ENCODE data around the gene CDH22.

The CDH22 gene

DNA sequence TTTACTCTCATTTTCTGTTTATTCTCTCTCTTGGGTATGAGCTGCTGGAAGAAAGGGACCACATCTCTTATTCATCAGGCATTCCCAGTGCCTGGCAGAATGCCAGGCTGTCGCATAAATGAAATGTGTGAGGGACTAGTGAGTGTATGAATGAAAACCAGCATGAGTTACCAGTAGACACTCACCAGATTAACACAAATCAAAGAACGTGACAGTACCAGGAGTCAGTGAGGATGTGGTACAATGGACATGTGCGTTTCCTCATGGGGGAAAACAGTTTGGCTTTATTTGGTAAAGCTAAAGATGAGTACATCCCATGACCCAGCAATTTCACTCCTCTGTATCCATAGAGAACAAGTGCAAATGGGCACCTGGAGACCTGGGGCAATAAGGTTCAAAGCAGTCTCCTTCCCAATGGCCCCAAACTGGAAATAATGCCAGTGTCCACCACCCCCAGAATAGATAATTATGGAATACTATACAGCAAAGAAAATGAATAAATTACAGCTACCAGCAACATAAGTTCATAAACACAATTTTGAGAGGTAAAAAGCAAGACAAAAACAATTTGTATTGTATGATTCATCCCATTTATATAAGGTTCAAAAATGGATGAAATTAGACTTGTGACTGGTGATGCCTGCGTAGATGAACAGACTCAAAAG lies 93.3 kb downstream of the CDH22 start:
- no peak overlapping the region for H3K4me3 ChIP-seq (ENCODE audit: low read length)
- no peak for TF ChIP-seq ZNF274 (IDR thresholded peaks at IDR 0.05; ENCODE audit: low read depth, low read length)

- TF ChIP-seq ZNF274 (IDR thresholded peaks at IDR 0.05; ENCODE audit: low read depth, low read length) = no peak
- H3K4me3 ChIP-seq (ENCODE audit: low read length) = no peak overlapping the region
Observed at GRCh38 chr20:46213946-46214823, 94.1 kb downstream of the CDH22 start.

- H3K4me3 ChIP-seq (ENCODE audit: low read length) = no peak overlapping the region
- TF ChIP-seq ZNF274 (IDR thresholded peaks at IDR 0.05; ENCODE audit: low read depth, low read length) = no peak
Observed at GRCh38 chr20:46212876-46213275, 95.4 kb downstream of the CDH22 start.

DNA sequence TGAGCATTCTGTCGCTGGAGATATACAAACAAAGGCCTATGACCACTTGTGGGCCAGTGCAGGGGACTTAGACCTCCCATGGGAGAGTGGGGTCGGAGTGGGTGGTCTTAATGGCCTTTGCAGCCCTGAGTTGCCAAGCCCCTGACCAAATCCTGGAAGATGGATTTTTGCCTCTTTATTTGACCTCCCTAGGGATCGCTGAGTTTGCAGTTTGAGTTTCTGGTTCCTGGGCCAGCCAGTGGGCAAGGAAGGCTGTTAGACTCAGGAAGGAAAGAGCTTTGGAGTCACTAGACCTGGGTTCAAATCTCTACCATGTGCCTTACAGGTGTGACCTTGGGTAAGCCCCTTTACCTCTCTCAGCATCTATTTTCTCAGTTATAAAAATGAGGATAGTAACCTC lies 96.0 kb downstream of the CDH22 start:
- no peak overlapping the region for H3K4me3 ChIP-seq (ENCODE audit: low read length)
- TF ChIP-seq ZNF274 (IDR thresholded peaks at IDR 0.05; ENCODE audit: low read depth, low read length) = no peak

- H3K4me3 ChIP-seq (ENCODE audit: low read length) = no peak overlapping the region
- no peak for TF ChIP-seq ZNF274 (IDR thresholded peaks at IDR 0.05; ENCODE audit: low read depth, low read length)
Observed at GRCh38 chr20:46211331-46211722, 97.0 kb downstream of the CDH22 start.

- no peak overlapping the region for H3K4me3 ChIP-seq (ENCODE audit: low read length)
- TF ChIP-seq ZNF274 (IDR thresholded peaks at IDR 0.05; ENCODE audit: low read depth, low read length) = no peak
Observed at GRCh38 chr20:46210672-46211330, 97.5 kb downstream of the CDH22 start.

GRCh38 chr20:46209930-46210671 lies 98.2 kb downstream of the CDH22 start:
- no peak for TF ChIP-seq ZNF274 (IDR thresholded peaks at IDR 0.05; ENCODE audit: low read depth, low read length)
- H3K4me3 ChIP-seq (ENCODE audit: low read length) = no peak overlapping the region

- TF ChIP-seq ZNF274 (IDR thresholded peaks at IDR 0.05; ENCODE audit: low read depth, low read length) = no peak
- no peak overlapping the region for H3K4me3 ChIP-seq (ENCODE audit: low read length)
Observed at GRCh38 chr20:46207793-46208192, 100.5 kb downstream of the CDH22 start.

- TF ChIP-seq ZNF274 (IDR thresholded peaks at IDR 0.05; ENCODE audit: low read depth, low read length) = no peak
- no peak overlapping the region for H3K4me3 ChIP-seq (ENCODE audit: low read length)
Observed at GRCh38 chr20:46206992-46207549, 101.2 kb downstream of the CDH22 start.

- no peak for TF ChIP-seq ZNF274 (IDR thresholded peaks at IDR 0.05; ENCODE audit: low read depth, low read length)
- H3K4me3 ChIP-seq (ENCODE audit: low read length) = no peak overlapping the region
Observed at GRCh38 chr20:46206025-46206424, 102.3 kb downstream of the CDH22 start.

DNA sequence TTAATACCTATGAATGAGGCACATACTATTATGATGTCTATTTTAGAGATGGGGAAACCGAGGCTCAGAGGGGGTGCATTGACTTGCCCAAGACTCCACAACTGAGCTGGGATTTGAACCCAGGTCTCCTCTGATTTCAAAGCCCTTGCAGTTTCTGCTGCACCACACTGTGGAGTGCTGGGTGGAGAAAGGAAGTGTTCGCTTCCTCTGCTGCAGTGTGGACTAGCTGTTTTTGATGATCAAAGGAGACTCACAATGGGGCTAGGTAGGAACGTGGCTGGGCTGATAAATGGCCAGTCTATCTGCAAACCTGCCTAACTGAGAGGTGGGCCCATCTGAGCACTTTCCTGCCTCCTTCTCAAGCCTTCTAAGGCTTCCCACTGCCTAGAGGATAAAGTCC lies 102.9 kb downstream of the CDH22 start:
- TF ChIP-seq ZNF274 (IDR thresholded peaks at IDR 0.05; ENCODE audit: low read depth, low read length) = no peak
- no peak overlapping the region for H3K4me3 ChIP-seq (ENCODE audit: low read length)

- no peak overlapping the region for H3K4me3 ChIP-seq (ENCODE audit: low read length)
- TF ChIP-seq ZNF274 (IDR thresholded peaks at IDR 0.05; ENCODE audit: low read depth, low read length) = no peak
Observed at GRCh38 chr20:46204594-46205186, 103.6 kb downstream of the CDH22 start.

- no peak for TF ChIP-seq ZNF274 (IDR thresholded peaks at IDR 0.05; ENCODE audit: low read depth, low read length)
- no peak overlapping the region for H3K4me3 ChIP-seq (ENCODE audit: low read length)
Observed at GRCh38 chr20:46203510-46203837, 104.8 kb downstream of the CDH22 start.
